GM12875 (cell line): ENCODE data around the gene ZNF775.

Experiments
- H3K4me3 ChIP-seq: one replicate; pipeline ENCODE4 v1.5.1; 2011; ENCODE audit warnings: low read depth, low read length, control low read depth
- CTCF ChIP-seq: IDR thresholded peaks from 2 replicates; pipeline ENCODE4 v1.5.1; 2011; ENCODE audit warnings: low read depth, mild to moderate bottlenecking, control low read depth, inconsistent platforms, low read length, moderate library complexity, borderline replicate concordance; ENCODE audit not compliant: insufficient read depth

ZNF775 gene

GRCh38 chr7:150358988-150359621, 20.0 kb upstream of the ZNF775 start:
- TF ChIP-seq CTCF: no peak
- H3K4me3 ChIP-seq: no peak overlapping the region

- TF ChIP-seq CTCF: no peak
- no peak overlapping the region for H3K4me3 ChIP-seq
These were observed 19.3 kb upstream of the ZNF775 start for GRCh38 chr7:150359622-150360362.

DNA sequence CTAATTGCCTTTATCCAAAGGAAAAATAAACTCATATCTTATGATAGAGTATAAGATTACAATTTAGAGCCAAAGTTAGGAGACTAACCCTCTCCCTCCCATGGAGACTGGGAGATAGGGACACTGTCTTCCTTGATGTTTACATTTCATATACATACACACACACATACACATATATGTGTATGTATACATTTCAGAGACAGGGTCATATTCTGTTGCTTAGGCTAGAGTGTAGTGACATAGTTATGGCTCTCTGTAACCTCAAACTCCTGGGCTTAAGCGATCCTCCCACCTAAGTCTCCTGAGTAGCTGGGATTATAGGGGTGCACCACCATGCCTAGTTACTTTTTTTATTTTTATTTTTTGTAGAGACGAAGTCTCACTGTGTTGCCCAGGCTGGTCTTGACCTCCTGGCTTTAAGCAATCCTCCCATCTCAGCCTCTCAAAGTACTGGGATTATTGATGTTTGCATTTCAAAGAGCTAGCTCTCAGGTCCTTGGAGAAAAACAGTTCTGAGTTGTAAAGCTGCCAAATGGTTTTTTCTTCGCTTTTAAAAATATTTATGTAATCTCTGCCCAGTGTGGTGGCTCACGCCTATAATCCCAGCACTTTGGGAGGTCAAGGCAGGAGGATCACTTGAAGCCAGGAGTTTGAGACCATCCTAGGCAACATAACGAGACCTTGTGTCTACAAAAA, 18.6 kb upstream of the ZNF775 start:
- TF ChIP-seq CTCF: no peak
- no peak overlapping the region for H3K4me3 ChIP-seq

GRCh38 chr7:150361402-150361801, 17.7 kb upstream of the ZNF775 start:
- TF ChIP-seq CTCF: no peak
- no peak overlapping the region for H3K4me3 ChIP-seq

GRCh38 chr7:150361807-150362621, 17.1 kb upstream of the ZNF775 start:
- no peak for TF ChIP-seq CTCF
- no peak overlapping the region for H3K4me3 ChIP-seq

DNA sequence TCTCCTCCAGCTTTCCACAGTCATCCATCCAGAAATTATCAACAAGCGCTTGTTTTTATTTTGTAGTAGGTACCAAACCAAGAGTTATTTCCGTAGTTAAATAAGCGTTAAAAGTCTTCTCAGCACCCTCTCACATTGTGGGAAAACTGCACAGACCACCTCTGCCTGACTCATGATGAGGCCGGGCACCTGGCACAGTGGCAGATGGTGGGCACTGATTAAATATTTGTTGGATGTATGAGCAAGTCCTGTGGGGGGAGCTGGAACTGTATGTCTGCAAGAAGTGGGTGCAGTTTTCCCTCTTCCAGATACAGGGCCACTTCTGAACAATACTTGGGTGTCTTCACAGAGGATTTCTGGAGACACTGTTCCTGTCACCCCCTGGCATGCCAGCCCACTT, 15.8 kb upstream of the ZNF775 start:
- no peak overlapping the region for H3K4me3 ChIP-seq

More for the DNA sequence above, 15.8 kb upstream of the ZNF775 start:
- no peak for TF ChIP-seq CTCF
